Measurements from ENCODE around the gene ADCK1. TPM values are rescaled to one million over a fixed set of nuclear protein-coding genes. Genes with fewer than 3 reads are reported as not detected.

The ADCK1 gene
- total RNA-seq, 1 donor: 5.2 TPM

DNA sequence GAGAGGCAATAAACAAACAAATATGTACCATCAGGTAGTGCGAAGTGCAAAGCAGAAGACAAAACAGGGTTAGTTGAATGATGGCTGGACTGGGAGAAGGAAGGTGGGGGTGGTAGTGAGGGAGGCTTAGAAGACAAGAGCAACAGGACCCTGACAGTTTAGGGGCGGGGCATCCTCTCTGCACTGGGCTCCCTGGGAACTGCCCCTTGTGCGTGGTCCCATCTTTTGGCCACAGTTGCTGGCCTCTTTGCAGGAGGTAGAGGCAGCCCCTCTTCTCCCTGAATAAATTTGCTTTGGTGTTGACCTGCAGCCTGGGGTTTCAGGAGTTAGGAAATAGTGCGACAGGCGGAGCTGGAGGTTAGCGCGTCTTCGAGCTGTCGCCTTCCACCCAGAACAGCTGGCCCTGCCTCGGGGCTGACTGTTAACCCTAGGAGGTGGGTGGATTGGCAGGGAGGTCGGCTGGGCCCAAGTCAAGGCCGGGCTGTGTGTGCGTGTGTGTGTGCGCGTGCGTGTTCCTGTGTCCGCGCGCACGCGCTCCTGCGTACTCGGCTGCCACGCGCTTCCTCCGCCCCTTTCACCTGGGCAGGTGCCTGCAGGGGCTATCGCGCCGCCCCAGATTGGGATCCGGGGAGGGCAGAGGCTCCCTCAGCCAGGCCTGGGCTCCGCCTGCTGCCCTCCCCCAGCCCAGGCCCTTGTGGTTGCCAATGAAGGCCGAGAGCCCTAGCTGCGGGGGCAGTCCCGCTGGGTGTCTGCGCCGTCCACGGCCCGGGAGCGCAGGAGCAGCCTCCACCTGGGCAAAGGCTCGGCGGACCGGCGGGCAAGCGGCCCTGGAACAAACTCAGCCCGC lies 180.8 kb downstream of the ADCK1 start:
- DNase-seq (ENCODE audit: low read depth): no peak
- TF ChIP-seq CTCF (IDR thresholded peaks at IDR 0.05; ENCODE audit: insufficient read depth, low read length): no peak
- H3K4me3 ChIP-seq (ENCODE audit: low read depth, low read length): peak overlapping the region; percentile 44

Small RNAs within 50 kb of the gene (small RNA-seq; reads per million reads assigned to genes)
- gene RF00019: not detected

Other genes with a start within 250 kb of the ADCK1 start
- gene SPTLC2, start 183.5 kb upstream of the ADCK1 start, total RNA-seq (ENCODE audit: low replicate concordance): 36.7 and 60.0 TPM in 2 replicates
- 5.5 and 7.6 TPM in 2 replicates for gene ALKBH1, start 92.1 kb upstream of the ADCK1 start, total RNA-seq (ENCODE audit: low replicate concordance)
- gene SLIRP, start 92.0 kb upstream of the ADCK1 start, total RNA-seq (ENCODE audit: low replicate concordance): 209 and 374 TPM in 2 replicates
- 55.7 and 99.1 TPM in 2 replicates for gene SNW1, start 39.0 kb upstream of the ADCK1 start, total RNA-seq (ENCODE audit: low replicate concordance)